GM12801 (cell line): ENCODE data around the gene NDFIP1.

ENCODE experiments used
- CTCF ChIP-seq: IDR thresholded peaks from one replicate; pipeline ENCODE4 v1.5.1; 2011; ENCODE audit warnings: control low read depth; ENCODE audit not compliant: insufficient read length; ENCODE audit errors: extremely low read depth

The NDFIP1 gene

DNA sequence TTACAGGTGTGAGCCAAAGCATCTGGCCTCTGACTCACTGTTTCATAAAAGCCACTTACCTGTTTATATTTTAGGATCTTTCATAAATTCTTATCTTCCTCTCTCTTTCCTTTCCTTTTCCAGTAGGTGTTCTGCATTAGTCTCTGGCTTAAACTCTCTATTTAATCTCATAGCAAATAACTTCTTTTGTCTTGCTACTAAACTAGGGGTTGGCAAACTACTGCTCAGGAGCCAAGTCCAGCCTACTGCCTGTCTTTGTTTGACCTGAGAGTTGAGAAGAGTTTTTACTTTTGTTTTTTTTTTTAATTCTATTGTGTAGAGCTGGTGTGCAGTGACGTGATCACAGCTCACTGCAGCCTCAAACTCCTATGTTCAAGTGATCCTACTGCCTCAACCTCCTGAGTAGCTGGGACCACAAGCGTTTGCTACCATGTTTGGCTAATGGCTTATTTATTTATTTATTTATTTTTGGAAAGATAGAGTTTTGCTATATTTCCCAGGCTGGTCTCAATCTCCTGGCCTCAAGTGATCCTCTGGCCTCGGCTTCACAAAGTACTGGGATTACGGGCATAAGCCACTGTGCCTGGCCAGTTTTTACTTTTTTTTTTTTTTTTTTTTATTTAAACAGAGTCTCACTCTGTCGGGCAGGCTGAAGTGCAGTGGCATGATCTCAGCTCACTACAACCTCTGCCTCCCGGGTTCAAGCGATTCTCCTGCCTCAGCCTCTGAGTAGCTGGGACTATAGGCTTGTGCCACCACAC, 5.4 kb upstream of the NDFIP1 start:
- TF ChIP-seq CTCF = no peak

DNA sequence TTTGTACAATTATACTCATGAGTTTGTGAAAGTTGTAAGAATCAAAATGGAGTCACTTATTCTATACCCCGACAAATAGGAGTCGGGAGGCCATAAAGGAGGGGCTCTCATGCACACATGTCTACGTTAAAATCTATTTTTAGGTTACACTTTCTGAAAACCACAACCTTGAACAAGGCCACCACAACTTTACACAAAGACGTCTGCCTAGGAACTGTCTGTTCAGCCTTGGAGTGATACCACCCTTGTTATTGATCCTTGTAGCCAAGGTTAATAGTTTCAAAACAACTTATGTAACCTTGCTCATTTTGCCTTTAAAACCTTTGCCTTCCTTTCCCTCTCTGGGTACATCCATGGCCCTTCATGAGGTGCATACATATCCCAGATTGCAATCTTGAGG, 4.1 kb upstream of the NDFIP1 start:
- no peak for TF ChIP-seq CTCF

DNA sequence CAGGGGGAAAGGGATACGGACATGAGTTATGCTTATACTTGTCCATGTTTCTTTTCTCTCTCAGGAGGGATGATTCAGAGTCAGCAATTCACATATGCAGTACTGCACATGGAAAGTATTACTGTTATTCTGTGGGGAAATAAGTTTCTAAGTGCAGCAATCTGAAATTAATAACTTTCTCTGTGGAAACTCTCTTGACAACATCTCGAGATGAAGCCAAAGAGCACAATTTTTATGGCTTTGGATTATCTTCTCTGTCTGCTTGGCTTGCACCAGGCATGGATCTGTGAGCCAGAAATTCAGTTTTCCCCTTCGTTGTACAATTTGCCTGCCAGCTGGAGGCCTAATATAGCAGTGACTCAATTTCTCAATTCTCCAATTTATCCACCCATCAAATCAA, 2.5 kb upstream of the NDFIP1 start:
- no peak for TF ChIP-seq CTCF

- no peak for TF ChIP-seq CTCF
These were observed 1.4 kb upstream of the NDFIP1 start for GRCh38 chr5:142107036-142107735.

GRCh38 chr5:142107736-142108431, 695 bp upstream of the NDFIP1 start:
- no peak for TF ChIP-seq CTCF

- TF ChIP-seq CTCF = no peak
These were observed 909 bp downstream of the NDFIP1 start for GRCh38 chr5:142109331-142110045.

GRCh38 chr5:142110046-142110531, 1.5 kb downstream of the NDFIP1 start:
- TF ChIP-seq CTCF = no peak
